ENCODE measurements around the gene UGT8. TPM values are rescaled to one million over a fixed set of nuclear protein-coding genes. Genes with fewer than 3 reads are reported as not detected.

Gene UGT8
- total and polyA plus RNA-seq, 7 experiments from 2014 or later: 0.13 TPM; not detected in 6

GRCh38 chr4:114595921-114596320, 2.7 kb upstream of the UGT8 start:
- DNase-seq (no peak), ATAC-seq (no peak)
- peaks cover 0 to 6% (median 0%) of the 10 kb centered on the region in 11 donors for H3K9me3 Mint-ChIP-seq
- peaks cover 21 to 60% (median 56%) of the 10 kb centered on the region in 5 donors for H3K27me3 Mint-ChIP-seq
- ChIA-PET CTCF (no interaction called here), POLR2A (no interaction called here)
- H3K36me3 Mint-ChIP-seq: no peaks in the 10 kb centered on the region
- intact Hi-C loops (cut with micrococcal nuclease): no loop called here
- Histone ChIP-seq H3K9me3 (ENCODE audit: control insufficient read depth in 2 of 3, low read length in 3 of 3) (no peaks in the 10 kb centered on the region), H3K27ac (ENCODE audit: low read depth, low read length) (no peak overlapping the region), H3K4me1 (ENCODE audit: control insufficient read depth in 2 of 2, insufficient read depth in 2 of 2, low read length in 2 of 2) (no peaks in the 10 kb centered on the region), H3K36me3 (ENCODE audit: control insufficient read depth in 2 of 3, insufficient read depth in 3 of 3, low read length in 3 of 3) (no peaks in the 10 kb centered on the region), H3K4me3 (ENCODE audit: low read length) (no peak overlapping the region), H3K27me3 (ENCODE audit: control insufficient read depth in 2 of 2, insufficient read depth in 2 of 2, low read length in 2 of 2) (no peaks in the 10 kb centered on the region)
- peaks cover 6 to 14% (median 9%) of the 10 kb centered on the region in 7 donors for H3K4me1 Mint-ChIP-seq
- H3K27ac Mint-ChIP-seq: no peak overlapping the region
- H3K4me3 Mint-ChIP-seq: no peak overlapping the region

GRCh38 chr4:114597410-114598115, 1.0 kb upstream of the UGT8 start:
- Mint-ChIP-seq H3K27me3 (peaks cover 21 to 60% (median 56%) of the 10 kb centered on the region in 5 donors), H3K4me1 (peaks cover 6 to 14% (median 9%) of the 10 kb centered on the region in 7 donors), H3K4me3 (peak overlapping the region; percentile 23 to 83 (median 66)), H3K9me3 (peaks cover 0 to 6% (median 0%) of the 10 kb centered on the region in 11 donors), H3K27ac (no peak overlapping the region), H3K36me3 (no peaks in the 10 kb centered on the region)
- intact Hi-C loops (cut with micrococcal nuclease): no loop called here
- Histone ChIP-seq H3K4me3 (ENCODE audit: low read length) (no peak overlapping the region), H3K27ac (ENCODE audit: low read depth, low read length) (no peak overlapping the region), H3K9me3 (ENCODE audit: control insufficient read depth in 2 of 3, low read length in 3 of 3) (no peaks in the 10 kb centered on the region), H3K27me3 (ENCODE audit: control insufficient read depth in 2 of 2, insufficient read depth in 2 of 2, low read length in 2 of 2) (no peaks in the 10 kb centered on the region), H3K36me3 (ENCODE audit: control insufficient read depth in 2 of 3, insufficient read depth in 3 of 3, low read length in 3 of 3) (no peaks in the 10 kb centered on the region), H3K4me1 (ENCODE audit: control insufficient read depth in 2 of 2, insufficient read depth in 2 of 2, low read length in 2 of 2) (no peaks in the 10 kb centered on the region)
- DNase-seq: no peak
- ATAC-seq: no peak
- ChIA-PET CTCF (no interaction called here), POLR2A (no interaction called here)

DNA sequence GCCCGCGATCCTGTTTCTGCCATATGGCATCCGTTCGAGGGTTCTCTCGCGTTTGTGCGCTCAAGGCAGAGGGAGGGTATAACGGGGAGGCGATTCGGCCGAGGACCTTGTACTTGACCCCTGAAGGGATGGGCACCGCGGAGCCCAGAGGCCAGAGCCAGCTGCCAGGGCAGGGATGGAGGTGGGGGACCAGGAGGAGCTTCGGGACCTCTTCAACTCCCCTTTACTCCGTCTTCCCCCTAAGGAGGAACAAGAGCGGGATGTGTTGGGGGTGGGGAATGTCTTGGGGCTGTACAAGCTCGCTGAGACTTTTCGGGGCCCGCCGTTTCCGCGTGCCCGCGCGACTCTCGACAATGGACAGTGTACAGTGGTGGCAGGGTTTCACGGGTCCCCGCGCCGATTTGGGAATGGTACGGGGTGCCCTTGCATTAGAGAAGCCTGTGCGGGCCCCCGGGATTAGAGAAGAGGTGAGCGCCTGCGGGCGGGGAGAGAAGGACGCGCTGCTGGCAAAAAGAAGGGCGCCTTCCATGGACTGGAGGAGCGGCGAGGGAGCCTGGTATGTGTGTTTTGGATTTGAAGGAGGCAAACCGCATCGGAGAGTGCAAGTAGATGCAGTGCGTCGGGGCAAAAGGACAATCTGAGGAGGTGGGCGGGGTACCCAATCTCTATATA, 760 bp downstream of the UGT8 start:
- ChIA-PET POLR2A (no interaction called here), CTCF (no interaction called here)
- no peaks in the 10 kb centered on the region for H3K27me3 ChIP-seq (ENCODE audit: control insufficient read depth in 2 of 2, insufficient read depth in 2 of 2, low read length in 2 of 2)
- no peak overlapping the region for H3K4me3 ChIP-seq (ENCODE audit: low read length)
- intact Hi-C loops (cut with micrococcal nuclease): no loop called here
- H3K9me3 ChIP-seq (ENCODE audit: control insufficient read depth in 2 of 3, low read length in 3 of 3): no peaks in the 10 kb centered on the region
- Mint-ChIP-seq H3K36me3 (no peaks in the 10 kb centered on the region), H3K4me1 (peaks cover 6 to 14% (median 9%) of the 10 kb centered on the region in 7 donors), H3K27me3 (peaks cover 21 to 56% (median 49%) of the 10 kb centered on the region in 5 donors), H3K4me3 (peak overlapping the region; percentile 24 to 75 (median 53)), H3K9me3 (peaks cover 0 to 2% (median 0%) of the 10 kb centered on the region in 11 donors), H3K27ac (no peak overlapping the region)
- H3K36me3 ChIP-seq (ENCODE audit: control insufficient read depth in 2 of 3, insufficient read depth in 3 of 3, low read length in 3 of 3): no peaks in the 10 kb centered on the region
- no peak for DNase-seq
- no peaks in the 10 kb centered on the region for H3K4me1 ChIP-seq (ENCODE audit: control insufficient read depth in 2 of 2, insufficient read depth in 2 of 2, low read length in 2 of 2)
- H3K27ac ChIP-seq (ENCODE audit: low read depth, low read length): no peak overlapping the region
- no peak for ATAC-seq

GRCh38 chr4:114599903-114600552, 1.4 kb downstream of the UGT8 start:
- no peak overlapping the region for H3K27ac Mint-ChIP-seq
- no peaks in the 10 kb centered on the region for H3K36me3 Mint-ChIP-seq
- H3K4me3 Mint-ChIP-seq: peak overlapping the region in 8 of 10 donors; percentile 15 to 75 (median 56)
- no peaks in the 10 kb centered on the region for H3K9me3 ChIP-seq (ENCODE audit: control insufficient read depth in 2 of 3, low read length in 3 of 3)
- H3K4me3 ChIP-seq (ENCODE audit: low read length): no peak overlapping the region
- intact Hi-C loops (cut with micrococcal nuclease): no loop called here
- ChIA-PET CTCF (no interaction called here), POLR2A (no interaction called here)
- no peaks in the 10 kb centered on the region for H3K4me1 ChIP-seq (ENCODE audit: control insufficient read depth in 2 of 2, insufficient read depth in 2 of 2, low read length in 2 of 2)
- ATAC-seq (no peak), DNase-seq (no peak)
- H3K36me3 ChIP-seq (ENCODE audit: control insufficient read depth in 2 of 3, insufficient read depth in 3 of 3, low read length in 3 of 3): no peaks in the 10 kb centered on the region
- H3K4me1 Mint-ChIP-seq: peaks cover 6 to 14% (median 9%) of the 10 kb centered on the region in 7 donors
- peaks cover 21 to 51% (median 42%) of the 10 kb centered on the region in 5 donors for H3K27me3 Mint-ChIP-seq
- H3K9me3 Mint-ChIP-seq: peaks cover 0 to 2% (median 0%) of the 10 kb centered on the region in 11 donors
- H3K27me3 ChIP-seq (ENCODE audit: control insufficient read depth in 2 of 2, insufficient read depth in 2 of 2, low read length in 2 of 2): no peaks in the 10 kb centered on the region
- no peak overlapping the region for H3K27ac ChIP-seq (ENCODE audit: low read depth, low read length)

- Histone ChIP-seq H3K27ac (ENCODE audit: low read depth, low read length) (no peak overlapping the region), H3K4me3 (ENCODE audit: low read length) (no peak overlapping the region), H3K27me3 (ENCODE audit: control insufficient read depth in 2 of 2, insufficient read depth in 2 of 2, low read length in 2 of 2) (no peaks in the 10 kb centered on the region), H3K9me3 (ENCODE audit: control insufficient read depth in 2 of 3, low read length in 3 of 3) (no peaks in the 10 kb centered on the region), H3K4me1 (ENCODE audit: control insufficient read depth in 2 of 2, insufficient read depth in 2 of 2, low read length in 2 of 2) (no peaks in the 10 kb centered on the region), H3K36me3 (ENCODE audit: control insufficient read depth in 2 of 3, insufficient read depth in 3 of 3, low read length in 3 of 3) (no peaks in the 10 kb centered on the region)
- Mint-ChIP-seq H3K27ac (no peak overlapping the region), H3K4me3 (peak overlapping the region in 1 of 10 donors; percentile 75), H3K36me3 (no peaks in the 10 kb centered on the region), H3K27me3 (peaks cover 19 to 45% (median 36%) of the 10 kb centered on the region in 5 donors), H3K9me3 (peaks cover 0 to 2% (median 0%) of the 10 kb centered on the region in 11 donors), H3K4me1 (peaks cover 6 to 14% (median 9%) of the 10 kb centered on the region in 7 donors)
- ATAC-seq (no peak), DNase-seq (no peak)
- ChIA-PET CTCF (no interaction called here), POLR2A (no interaction called here)
- intact Hi-C loops (cut with micrococcal nuclease): no loop called here
Measured at GRCh38 chr4:114600672-114601071, 2.1 kb downstream of the UGT8 start.

GRCh38 chr4:114601304-114602052, 2.9 kb downstream of the UGT8 start:
- CTCF ChIA-PET: no interaction called here
- Mint-ChIP-seq H3K27ac (no peak overlapping the region), H3K27me3 (peaks cover 15 to 37% (median 28%) of the 10 kb centered on the region in 5 donors), H3K36me3 (no peaks in the 10 kb centered on the region), H3K4me1 (peaks cover 6 to 14% (median 9%) of the 10 kb centered on the region in 7 donors), H3K4me3 (no peak overlapping the region), H3K9me3 (peaks cover 0 to 2% (median 0%) of the 10 kb centered on the region in 11 donors)
- Histone ChIP-seq H3K27ac (ENCODE audit: low read depth, low read length) (no peak overlapping the region), H3K4me1 (ENCODE audit: control insufficient read depth in 2 of 2, insufficient read depth in 2 of 2, low read length in 2 of 2) (no peaks in the 10 kb centered on the region), H3K36me3 (ENCODE audit: control insufficient read depth in 2 of 3, insufficient read depth in 3 of 3, low read length in 3 of 3) (no peaks in the 10 kb centered on the region), H3K4me3 (ENCODE audit: low read length) (no peak overlapping the region), H3K27me3 (ENCODE audit: control insufficient read depth in 2 of 2, insufficient read depth in 2 of 2, low read length in 2 of 2) (no peaks in the 10 kb centered on the region), H3K9me3 (ENCODE audit: control insufficient read depth in 2 of 3, low read length in 3 of 3) (no peaks in the 10 kb centered on the region)
- DNase-seq (no peak), ATAC-seq (no peak)
- POLR2A ChIA-PET: no interaction called here
- intact Hi-C loops (cut with micrococcal nuclease): no loop called here

Measured in naive thymus-derived CD4-positive, alpha-beta T cell (primary cell).